HG02759 (cell line): ENCODE data around the gene BATF3.

Experiments used
- ATAC-seq: cut with Tn5 transposase; IDR thresholded peaks from one replicate; pipeline ENCODE4 v1.9.1; 2021; ENCODE audit warnings: mild to moderate bottlenecking, moderate library complexity; ENCODE audit not compliant: unreplicated experiment

Gene BATF3

GRCh38 chr1:212710566-212710965 is 10.9 kb upstream of the BATF3 start:
- ATAC-seq: no peak

DNA sequence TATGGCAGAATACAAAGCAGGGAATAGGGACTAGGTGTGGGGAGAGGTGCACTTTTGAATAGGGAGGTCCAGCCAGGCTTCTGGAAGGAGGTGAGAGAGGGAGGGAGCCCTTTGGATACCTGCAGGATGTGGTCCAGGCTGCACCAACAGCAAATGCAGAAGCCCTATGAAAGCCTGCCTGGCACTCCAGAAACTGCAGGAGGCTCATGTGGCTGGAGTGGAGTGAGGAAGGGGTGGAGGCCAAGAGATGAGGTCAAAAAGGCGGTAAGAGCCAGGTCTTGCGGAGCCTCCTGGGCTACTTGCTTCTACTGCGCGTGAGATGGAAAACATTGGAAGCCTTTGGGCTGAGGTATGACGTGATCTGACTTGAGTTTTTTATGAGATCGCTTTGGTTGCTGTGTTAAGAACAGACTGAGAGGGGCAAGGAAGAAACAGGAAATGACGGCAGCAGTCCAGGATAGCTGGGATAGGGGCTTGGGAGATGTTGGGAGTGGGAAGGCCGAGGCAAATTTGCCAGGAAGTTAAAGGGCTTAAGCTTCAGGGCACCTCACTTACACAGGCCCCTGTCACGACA is 4.4 kb upstream of the BATF3 start:
- no peak for ATAC-seq

DNA sequence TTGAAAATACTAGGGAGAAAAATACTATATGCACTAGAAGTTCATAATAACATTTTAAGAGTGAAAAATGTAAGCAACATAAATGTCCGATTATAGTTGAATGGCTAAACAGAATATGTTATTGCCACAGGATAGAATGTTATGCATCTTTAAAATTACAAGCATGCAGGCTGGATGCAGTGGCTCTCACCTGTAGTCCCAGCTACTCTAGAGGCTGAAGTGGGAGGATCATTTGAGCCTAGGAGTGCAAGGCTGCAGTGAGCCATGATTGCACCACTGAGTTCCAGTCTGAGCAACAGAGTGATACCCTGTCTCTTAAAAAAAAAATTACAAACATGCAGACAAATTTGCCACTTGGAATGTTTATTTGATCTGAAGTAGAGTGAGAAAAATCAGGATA is 3.0 kb upstream of the BATF3 start:
- no peak for ATAC-seq

GRCh38 chr1:212701910-212702309 is 2.3 kb upstream of the BATF3 start:
- no peak for ATAC-seq

GRCh38 chr1:212700892-212701819 is 1.5 kb upstream of the BATF3 start:
- peak; percentile 32 for ATAC-seq

- ATAC-seq: peak; percentile 41
Measured at GRCh38 chr1:212700223-212700891, 717 bp upstream of the BATF3 start.

- peak; percentile 58 for ATAC-seq
Measured at GRCh38 chr1:212699104-212699624, 476 bp downstream of the BATF3 start.

DNA sequence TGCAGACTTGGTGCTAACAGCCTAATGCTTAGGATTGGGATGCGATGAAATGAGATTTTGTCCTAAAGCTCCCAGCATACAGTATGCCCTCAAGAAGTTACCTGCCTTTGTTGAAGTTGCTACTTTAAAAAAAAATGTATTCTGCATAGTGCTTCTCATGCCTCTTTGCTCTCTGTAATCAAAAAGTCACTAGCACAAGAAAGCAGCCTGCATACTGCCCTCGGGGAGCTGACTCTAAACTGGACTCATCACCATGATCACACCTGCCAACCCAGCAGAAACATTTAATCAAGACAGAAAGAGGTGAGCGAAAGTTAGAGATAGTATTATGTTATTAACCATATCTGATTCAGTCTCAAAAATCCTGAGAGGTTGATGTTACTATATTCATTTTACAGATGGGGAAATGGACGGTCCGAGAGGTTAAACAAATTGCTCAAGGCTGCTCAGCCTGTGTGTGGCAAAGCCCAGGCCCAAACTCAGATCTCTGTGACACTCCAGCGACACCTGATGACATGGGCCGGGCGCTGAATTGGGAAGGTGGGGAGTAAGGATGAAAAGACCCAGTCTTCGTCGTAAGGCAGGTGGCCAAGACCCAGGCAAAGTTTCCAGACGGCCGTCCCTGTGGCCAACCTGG is 1.1 kb downstream of the BATF3 start:
- ATAC-seq: peak; percentile 6

DNA sequence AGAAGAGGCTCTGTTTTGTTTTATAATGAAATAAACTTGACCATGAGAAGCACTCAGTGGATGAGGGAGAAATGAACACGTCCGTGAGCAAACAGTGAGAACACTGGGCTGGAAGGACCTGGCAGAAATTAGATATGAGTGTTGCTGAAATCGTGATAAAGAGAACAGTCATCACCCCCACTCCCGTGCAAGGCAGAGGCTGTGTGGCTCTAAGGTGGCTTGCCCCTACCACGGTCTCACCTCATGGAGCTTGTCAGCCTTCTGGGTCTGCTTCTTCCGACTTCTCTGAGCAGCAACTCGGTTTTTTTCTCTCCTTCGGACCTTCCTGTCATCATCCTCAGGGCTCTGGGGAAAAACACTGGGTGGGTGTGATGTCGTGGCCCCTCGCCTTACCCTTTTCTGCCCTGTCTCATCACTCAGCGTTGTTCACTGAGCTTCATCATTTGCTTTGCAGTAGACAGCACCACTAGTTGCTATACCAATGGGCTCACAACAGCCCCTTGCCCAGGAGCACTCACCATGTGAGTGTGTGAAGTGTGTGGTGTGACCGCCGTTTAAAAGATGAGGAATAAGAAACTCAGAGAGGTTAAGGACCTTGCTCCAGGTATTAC is 2.8 kb downstream of the BATF3 start:
- ATAC-seq: no peak

- ATAC-seq: no peak
Measured at GRCh38 chr1:212692774-212693644, 6.6 kb downstream of the BATF3 start.

- peak; percentile 78 for ATAC-seq
Measured at GRCh38 chr1:212691561-212692071, 8.0 kb downstream of the BATF3 start.

- ATAC-seq: no peak
Measured at GRCh38 chr1:212690816-212691403, 8.7 kb downstream of the BATF3 start.

DNA sequence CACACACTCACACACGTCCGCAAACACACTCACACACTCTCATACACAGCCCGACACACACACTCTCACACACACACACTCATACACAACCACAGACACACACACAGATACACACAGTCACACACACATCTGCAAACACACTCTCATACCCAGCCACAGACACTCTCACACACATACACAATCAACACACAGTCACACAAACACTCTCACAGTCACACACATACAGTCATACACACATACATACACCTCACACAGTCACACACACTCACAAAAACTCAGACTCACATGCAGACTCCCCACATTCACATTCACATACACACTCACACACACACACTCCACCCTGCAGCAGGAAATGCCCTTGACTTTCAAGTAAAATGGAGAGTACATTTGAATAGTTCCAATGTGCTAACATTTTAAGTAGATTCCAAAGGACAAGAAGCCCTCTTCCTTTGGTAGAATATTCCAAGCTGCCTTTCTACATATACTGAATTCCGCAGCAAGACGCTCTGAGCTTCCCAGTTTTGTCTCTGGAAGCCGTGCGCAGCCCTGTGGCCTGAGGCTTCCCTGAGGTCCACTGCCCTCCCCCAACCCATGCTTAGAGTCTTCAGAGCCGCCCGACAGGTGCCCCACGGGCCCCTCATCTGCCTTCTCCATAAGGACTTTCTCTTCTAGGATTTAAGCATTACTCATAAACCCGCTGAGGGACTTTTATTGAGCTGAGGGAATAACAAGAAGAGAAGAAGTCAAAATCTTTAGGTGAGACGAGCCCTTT is 9.7 kb downstream of the BATF3 start:
- ATAC-seq: no peak

DNA sequence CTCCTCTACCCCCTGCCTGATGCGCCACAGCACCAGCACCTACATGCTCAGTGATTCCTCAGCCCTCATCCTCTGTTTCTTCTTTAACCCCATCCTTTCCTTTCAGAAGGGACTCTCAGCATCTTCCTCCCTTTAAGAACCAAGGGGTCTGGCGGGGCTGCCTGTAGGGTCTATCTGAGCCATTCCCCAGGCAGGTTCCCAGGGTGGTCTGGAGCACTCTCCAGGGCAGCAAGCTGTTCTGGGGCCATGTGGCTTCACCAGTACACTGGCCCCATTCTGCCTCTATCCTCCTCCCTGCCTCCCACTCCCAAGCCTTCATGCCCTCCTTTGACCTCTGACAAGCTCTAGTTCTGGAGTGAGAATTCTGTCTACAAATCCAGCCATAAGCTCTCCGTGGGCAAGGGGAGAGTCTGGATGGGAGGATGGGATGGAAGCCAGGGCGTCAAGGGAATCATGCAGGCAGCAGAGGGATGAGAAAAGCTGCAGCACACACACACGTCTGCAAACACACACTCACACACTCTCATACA is 10.4 kb downstream of the BATF3 start:
- no peak for ATAC-seq

GRCh38 chr1:212688341-212689047 is 11.1 kb downstream of the BATF3 start:
- no peak for ATAC-seq

GRCh38 chr1:212687811-212688210 is 11.8 kb downstream of the BATF3 start:
- no peak for ATAC-seq

DNA sequence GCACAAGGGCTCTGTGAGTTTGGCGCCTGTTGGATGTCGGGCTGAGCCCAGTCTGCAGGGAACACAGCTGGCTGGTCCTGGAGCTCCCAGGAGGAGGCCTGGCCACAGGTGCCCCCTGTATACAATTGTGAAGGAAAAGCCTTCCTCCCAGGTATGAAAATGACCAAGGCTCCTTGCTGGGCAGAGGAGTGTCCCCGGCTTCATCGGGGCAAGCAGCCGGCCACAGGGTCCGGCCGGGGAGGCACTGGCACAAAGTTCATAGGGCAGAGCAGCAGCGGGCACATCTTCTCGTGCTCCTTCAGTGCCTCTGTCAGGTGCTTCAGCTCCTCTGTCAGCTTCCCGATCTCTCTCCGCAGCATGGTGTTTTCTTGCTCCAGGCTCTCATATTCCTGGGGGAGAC is 13.0 kb downstream of the BATF3 start:
- ATAC-seq: no peak

DNA sequence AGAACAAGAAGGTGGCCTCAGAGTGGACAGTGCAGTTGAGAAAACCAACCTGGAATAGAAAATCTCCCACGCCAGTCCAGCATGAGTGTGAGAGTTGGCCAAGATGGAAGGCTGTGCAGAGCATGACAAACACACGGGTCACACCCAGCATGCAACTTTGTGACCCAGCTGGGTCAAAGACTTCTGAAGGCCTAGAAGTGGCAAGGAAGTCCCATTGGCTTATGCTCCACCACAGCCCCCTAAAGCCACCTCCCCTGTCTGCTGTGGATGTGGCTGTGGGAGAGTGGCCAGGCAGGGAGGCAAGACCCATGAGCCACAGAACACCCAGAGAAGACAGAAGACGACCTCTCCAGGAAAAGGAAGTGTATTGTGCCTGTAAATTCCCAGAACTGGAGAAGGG is 13.6 kb downstream of the BATF3 start:
- no peak for ATAC-seq
